Smooth muscle cell of the brain vasculature (primary cell): ENCODE results near the gene EIF4EBP3.

Experiments
- DNase-seq: peaks from one replicate; pipeline ENCODE4 v3.0.0-alpha.2; 2012; ENCODE audit warnings: low read depth, low spot score

The EIF4EBP3 gene

GRCh38 chr5:140547508-140548299 lies at the start of gene EIF4EBP3:
EIF4EBP3 (plus strand) TSS chr5:140547662; CDS start chr5:140547738, 76 bp downstream.
- peak; percentile 87 for DNase-seq

DNA sequence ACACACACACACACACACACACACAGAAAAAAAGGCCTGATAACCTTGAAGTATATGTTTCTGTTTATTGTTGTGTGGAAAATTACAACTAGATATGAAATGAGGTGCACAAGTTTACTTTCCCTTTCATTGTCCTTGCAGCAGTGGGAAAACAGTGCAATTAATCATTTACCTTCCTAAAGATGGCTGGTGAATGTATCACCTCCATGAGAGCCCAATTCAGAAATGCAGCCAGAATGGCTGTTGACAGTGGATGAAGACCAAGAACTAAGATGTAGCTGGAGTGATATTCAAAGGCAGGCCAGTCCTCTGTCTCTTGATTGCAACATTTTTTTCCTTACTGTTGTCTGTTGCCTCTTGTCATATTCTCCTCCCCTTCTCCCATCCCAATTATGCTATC lies 49.6 kb upstream of the EIF4EBP3 start:
- no peak for DNase-seq

GRCh38 chr5:140498591-140498990 lies 48.9 kb upstream of the EIF4EBP3 start:
- no peak for DNase-seq

- DNase-seq, result no peak
Measured at GRCh38 chr5:140502834-140503233, 44.6 kb upstream of the EIF4EBP3 start.

GRCh38 chr5:140509898-140510297 lies 37.6 kb upstream of the EIF4EBP3 start:
- no peak for DNase-seq

- DNase-seq, result no peak
Measured at GRCh38 chr5:140513124-140513523, 34.3 kb upstream of the EIF4EBP3 start.

DNA sequence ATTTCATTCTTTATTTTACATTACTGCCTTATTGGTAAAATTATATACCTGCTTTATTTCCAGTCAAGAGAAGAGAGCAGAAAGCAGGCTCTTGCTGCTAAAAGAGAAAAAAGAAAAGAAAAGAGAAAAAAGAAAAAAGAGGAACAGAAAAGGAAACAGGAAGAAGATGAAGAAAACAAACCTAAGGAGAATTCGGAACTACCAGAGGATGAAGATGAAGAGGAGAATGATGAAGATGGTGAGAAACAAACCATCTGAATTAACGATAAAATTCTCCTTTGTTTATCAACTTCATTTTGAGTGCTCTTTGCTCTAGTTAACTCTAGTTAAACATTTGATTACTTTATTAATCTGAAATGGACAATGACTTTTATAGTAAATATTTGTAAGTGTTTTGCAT lies 23.5 kb upstream of the EIF4EBP3 start:
- DNase-seq, result no peak

GRCh38 chr5:140540227-140540626 lies 7.2 kb upstream of the EIF4EBP3 start:
- DNase-seq, result no peak

GRCh38 chr5:140542972-140543371 lies 4.5 kb upstream of the EIF4EBP3 start:
- no peak for DNase-seq

DNA sequence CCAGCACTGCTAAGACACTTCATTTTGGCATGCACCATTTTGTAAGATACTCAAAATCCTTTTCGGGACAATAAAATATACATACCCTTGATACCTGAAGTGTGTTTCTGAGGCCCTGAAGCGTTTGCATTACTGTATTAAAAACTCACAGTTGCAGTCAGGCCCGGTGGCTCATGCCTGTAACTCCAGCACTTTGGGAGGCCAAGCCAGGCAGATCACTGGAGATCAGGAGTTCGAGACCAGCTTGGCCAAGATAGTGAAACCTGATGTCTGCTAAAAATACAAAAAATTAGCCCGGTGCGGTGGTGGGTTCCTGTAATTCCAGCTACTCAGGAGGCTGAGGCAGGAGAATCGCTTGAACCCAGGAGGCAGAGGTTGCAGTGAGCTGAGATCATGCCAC lies 2.5 kb upstream of the EIF4EBP3 start:
- no peak for DNase-seq

DNA sequence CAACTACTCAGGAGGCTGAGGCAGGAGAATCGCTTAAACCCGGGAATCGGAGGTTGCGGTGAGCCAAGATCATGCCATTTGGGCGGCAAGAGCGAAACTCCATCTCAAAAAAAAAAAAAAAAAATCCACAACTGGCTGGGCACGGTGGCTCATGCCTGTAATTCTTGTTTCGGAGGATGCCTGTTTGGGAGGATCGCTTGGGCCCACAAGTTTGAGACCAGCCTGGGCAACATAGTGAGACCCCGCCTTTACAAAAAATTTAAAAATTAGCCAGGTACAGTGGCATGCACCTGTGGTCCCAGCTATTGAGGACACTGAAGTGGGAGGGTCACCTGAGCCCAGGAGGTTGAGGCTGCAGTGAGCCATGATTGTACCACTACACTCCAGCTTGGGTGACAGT lies 1.9 kb upstream of the EIF4EBP3 start:
- no peak for DNase-seq

GRCh38 chr5:140546851-140547507 lies 483 bp upstream of the EIF4EBP3 start:
- no peak for DNase-seq

- no peak for DNase-seq
Measured at GRCh38 chr5:140548300-140548688, 832 bp downstream of the EIF4EBP3 start.

GRCh38 chr5:140548791-140549190 lies 1.3 kb downstream of the EIF4EBP3 start:
- no peak for DNase-seq

GRCh38 chr5:140549237-140550144 lies 2.0 kb downstream of the EIF4EBP3 start:
- no peak for DNase-seq

GRCh38 chr5:140550147-140551079 lies 3.0 kb downstream of the EIF4EBP3 start:
- no peak for DNase-seq

- DNase-seq, result no peak
Measured at GRCh38 chr5:140551872-140552271, 4.4 kb downstream of the EIF4EBP3 start.

GRCh38 chr5:140553657-140554056 lies 6.2 kb downstream of the EIF4EBP3 start:
- DNase-seq, result no peak

DNA sequence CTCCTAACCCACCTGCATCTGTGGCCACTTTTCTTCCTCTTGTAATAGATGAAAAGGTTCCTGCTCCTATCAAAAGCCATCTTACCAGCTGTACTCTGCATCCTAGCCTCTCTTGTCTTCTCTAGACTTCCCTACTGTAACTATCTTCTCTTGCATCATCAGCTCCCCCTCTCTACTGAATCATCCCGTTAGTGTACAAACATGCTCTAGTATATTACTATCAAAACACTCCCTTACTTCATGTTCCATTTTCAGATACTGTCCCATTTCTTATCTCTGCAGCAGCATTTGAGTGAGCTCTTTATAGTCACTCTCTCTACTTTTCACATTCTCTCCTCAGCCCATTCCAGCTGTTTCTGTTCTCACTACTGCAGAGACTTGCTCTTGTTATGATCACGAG lies 7.0 kb downstream of the EIF4EBP3 start:
- no peak for DNase-seq

- no peak for DNase-seq
Measured at GRCh38 chr5:140555747-140556312, 8.4 kb downstream of the EIF4EBP3 start.

DNA sequence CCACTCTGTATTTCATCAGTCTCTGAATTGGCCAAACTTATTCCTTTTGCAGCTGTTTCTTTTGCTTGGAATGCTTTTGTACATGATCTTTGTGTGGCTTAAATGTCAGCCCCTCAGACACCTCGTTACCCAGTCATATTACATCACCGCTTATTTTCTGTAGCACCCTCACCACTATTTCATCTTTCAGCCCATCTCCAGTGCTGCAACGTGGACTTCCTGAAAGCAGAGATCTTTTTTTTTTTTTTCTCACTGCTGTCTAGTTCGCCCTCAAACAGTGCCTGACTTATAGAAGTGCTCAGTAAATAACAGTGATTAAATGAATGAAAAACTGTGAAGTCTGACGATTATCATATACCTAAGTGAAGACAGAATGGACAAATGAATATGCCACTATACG lies 9.0 kb downstream of the EIF4EBP3 start:
- DNase-seq, result no peak
